ENCODE results near the gene COL1A2. TPM values are rescaled to one million over a fixed set of nuclear protein-coding genes. Genes with fewer than 3 reads are reported as not detected.

Gene COL1A2
- total and polyA plus RNA-seq, 2 of the 8 experiments (the other 6 are each of a cell fraction or from before 2014, with no cell fraction given): 45.2 to 87.2 TPM

DNA sequence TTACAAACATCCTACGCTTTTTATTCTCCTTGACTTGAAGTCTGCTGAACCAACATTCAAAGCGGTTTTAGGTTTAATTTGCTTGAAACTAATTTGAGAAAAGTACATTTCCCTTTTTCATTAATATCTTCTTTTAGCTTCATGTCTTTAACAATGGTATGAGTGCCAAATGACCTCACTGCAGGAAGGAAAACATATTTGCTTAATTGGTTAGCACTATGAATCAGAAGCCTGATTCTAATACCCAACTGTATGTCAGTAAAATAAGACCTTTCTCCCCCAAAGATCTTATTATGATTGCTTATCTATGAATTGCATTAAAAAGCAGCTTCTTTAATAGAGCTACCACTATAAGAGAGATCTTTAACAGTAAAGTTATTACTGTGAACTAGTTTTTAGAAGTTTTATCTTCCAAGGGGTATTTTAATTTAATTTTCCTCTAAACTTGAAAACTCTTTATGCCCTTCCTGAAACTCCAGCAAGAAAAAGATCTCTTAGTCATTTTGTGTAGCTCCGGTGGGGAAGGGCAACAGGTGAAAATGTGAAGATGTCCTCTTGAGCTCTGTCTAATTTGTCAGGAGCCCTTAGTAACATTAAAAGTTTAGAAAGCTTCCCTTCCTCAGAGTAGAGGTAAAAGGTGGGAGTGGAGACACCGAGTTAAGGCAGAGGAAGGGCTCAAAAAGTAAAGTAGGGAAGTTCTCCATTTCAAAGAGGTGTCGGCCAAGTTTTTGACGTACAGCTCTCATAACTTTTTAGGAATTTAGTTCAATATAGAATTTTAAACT is 6.1 kb downstream of the COL1A2 start:
- ChIA-PET CTCF (ENCODE audit: partially characterized antibody) (interaction anchor here (0.7 to 12.4 kb wide), 4 partner anchors 21 to 118 kb away, joined by 3 to 372 read pairs (median 4); no protein-coding TSS in a partner anchor), POLR2A (ENCODE audit: partially characterized antibody) (no interaction called here)
- no peak for FAIRE-seq
- Histone ChIP-seq H2BK15ac (ENCODE audit: low read length) (no peak overlapping the region), H3K27me3 (replicated peaks in 1 of 4; ENCODE audit: control insufficient read depth in 3 of 4, extremely low read depth in 1 of 4, insufficient read depth in 3 of 4, low read length in 3 of 4) (no peaks in the 10 kb centered on the region), H2AFZ (ENCODE audit: low read length) (no peak overlapping the region), H4K5ac (ENCODE audit: insufficient read length, low read depth, low read length) (no peak overlapping the region), H3K4me2 (ENCODE audit: insufficient read depth in 1 of 2, low read depth in 2 of 2, low read length in 2 of 2) (no peak overlapping the region), H3K4me3 (ENCODE audit: extremely low read depth in 1 of 4, insufficient read depth in 2 of 4, low read depth in 3 of 4, low read length in 4 of 4) (no peak overlapping the region), H2BK120ac (replicated peaks; ENCODE audit: low read depth, low read length) (no peak overlapping the region), H4K8ac (ENCODE audit: extremely low read depth, insufficient read depth, low read length) (no peak overlapping the region), H3K56ac (replicated peaks; ENCODE audit: insufficient read length, low read depth, low read length) (no peak overlapping the region), H3K9me3 (ENCODE audit: insufficient read depth in 2 of 2, low read depth in 1 of 2, low read length in 1 of 2) (no peaks in the 10 kb centered on the region), H3K36me3 (ENCODE audit: control insufficient read depth in 2 of 4, insufficient read depth in 4 of 4, low read length in 3 of 4) (peaks cover 4 to 76% (median 31%) of the 10 kb centered on the region in 4 experiments), H4K91ac (replicated peaks; ENCODE audit: insufficient read length, low read length) (no peak overlapping the region), H3K18ac (ENCODE audit: extremely low read depth, low read length) (no peak overlapping the region), H3K79me1 (ENCODE audit: low read depth, low read length) (no peaks in the 10 kb centered on the region), H3K9ac (replicated peaks in 1 of 4; ENCODE audit: extremely low read depth in 1 of 4, low read depth in 3 of 4, low read length in 3 of 4) (no peak overlapping the region), H3K23me2 (ENCODE audit: low read depth, low read length) (no peaks in the 10 kb centered on the region), H2AK5ac (ENCODE audit: low read depth, low read length) (no peak overlapping the region), H2BK12ac (ENCODE audit: low read depth, low read length) (no peak overlapping the region), H2BK5ac (ENCODE audit: low read depth, low read length) (no peak overlapping the region), H3K79me2 (ENCODE audit: control insufficient read depth in 1 of 2, insufficient read depth in 2 of 2, low read length in 2 of 2) (peaks cover 0 to 11% of the 10 kb centered on the region in 2 experiments; a peak in 2 of 4 replicates), H3K14ac (ENCODE audit: insufficient read length) (no peak overlapping the region), H3K23ac (ENCODE audit: insufficient read length) (no peak overlapping the region), H3K27ac (ENCODE audit: low read depth, low read length) (no peak overlapping the region), H3K4ac (replicated peaks; ENCODE audit: insufficient read length, low read depth, low read length) (no peak overlapping the region), H3K4me1 (replicated peaks in 1 of 4; ENCODE audit: control insufficient read depth in 3 of 4, insufficient read depth in 4 of 4, low read length in 3 of 4) (no peaks in the 10 kb centered on the region), H2BK20ac (ENCODE audit: low read length) (no peak overlapping the region), H4K20me1 (replicated peaks in 1 of 2; ENCODE audit: control insufficient read depth in 1 of 2, insufficient read depth in 2 of 2, low read length in 2 of 2) (no peaks in the 10 kb centered on the region)
- TF ChIP-seq, protein P1, sequence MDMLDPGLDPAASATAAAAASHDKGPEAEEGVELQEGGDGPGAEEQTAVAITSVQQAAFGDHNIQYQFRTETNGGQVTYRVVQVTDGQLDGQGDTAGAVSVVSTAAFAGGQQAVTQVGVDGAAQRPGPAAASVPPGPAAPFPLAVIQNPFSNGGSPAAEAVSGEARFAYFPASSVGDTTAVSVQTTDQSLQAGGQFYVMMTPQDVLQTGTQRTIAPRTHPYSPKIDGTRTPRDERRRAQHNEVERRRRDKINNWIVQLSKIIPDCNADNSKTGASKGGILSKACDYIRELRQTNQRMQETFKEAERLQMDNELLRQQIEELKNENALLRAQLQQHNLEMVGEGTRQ (IDR thresholded peaks at IDR 0.05; ENCODE audit: low read length): no peak
- TF ChIP-seq ZNF274 (IDR thresholded peaks at IDR 0.05; ENCODE audit: borderline replicate concordance, extremely low read depth, low read length) (no peak), SP1 (IDR thresholded peaks at IDR 0.05; ENCODE audit: low read depth, low read length) (no peak), SRF (IDR thresholded peaks at IDR 0.05; ENCODE audit: low read depth, low read length) (no peak), SUZ12 (IDR thresholded peaks at IDR 0.05; ENCODE audit: low read length) (no peak), BACH1 (IDR thresholded peaks at IDR 0.05; ENCODE audit: low read length) (no peak), BCL11A (IDR thresholded peaks at IDR 0.05; ENCODE audit: low read depth in 2 of 2, low read length in 2 of 2) (no peak), HDAC6 (IDR thresholded peaks at IDR 0.05; ENCODE audit: low read depth, low read length) (no peak), TAF1 (IDR thresholded peaks at IDR 0.05; ENCODE audit: low read depth, low read length) (no peak)
- 91% methylated on average over 6 of the region's 6 CpGs; no CpG with 5 or more reads in 1 of the 2 experiments for WGBS, 2 experiments (ENCODE audit: extremely low coverage in 1 of 2, insufficient coverage in 1 of 2, insufficient read length in 1 of 2, insufficient replicate concordance in 2 of 2, low coverage in 1 of 2, low lambda C conversion rate in 2 of 2, missing lambda C conversion rate in 1 of 2)
- no peak for DNase-seq (ENCODE audit: low read depth in 1 of 2, low spot score in 2 of 2)
